ENCODE results near the gene COL13A1. TPM values are rescaled to one million over a fixed set of nuclear protein-coding genes. Genes with fewer than 3 reads are reported as not detected.

The COL13A1 gene
- total RNA-seq, 1 donor from 2014 or later = 0.86 TPM

DNA sequence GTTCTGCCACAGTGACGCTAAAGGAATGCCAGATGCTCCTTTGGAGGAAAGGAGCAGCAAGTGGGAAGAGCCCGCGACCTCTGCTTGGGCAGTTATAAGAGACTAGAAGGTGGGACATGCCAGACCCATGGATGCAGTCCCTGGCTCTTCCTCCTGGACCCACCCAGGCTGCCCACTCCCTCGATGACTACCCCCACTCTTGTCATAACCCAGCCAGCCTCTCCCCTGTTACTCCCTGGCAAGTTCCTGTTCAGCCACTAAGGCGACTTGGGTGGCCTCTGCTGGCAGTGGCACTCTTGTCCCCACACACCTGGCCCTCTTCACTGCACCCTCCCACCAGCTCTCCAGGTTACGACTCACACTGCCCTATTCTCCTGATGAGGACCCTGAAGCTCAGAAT lies 33.5 kb downstream of the COL13A1 start:
- Histone ChIP-seq H3K79me2 (ENCODE audit: insufficient read depth, low read length) (no peaks in the 10 kb centered on the region), H2AFZ (ENCODE audit: low read depth, low read length) (no peak overlapping the region), H3K27me3 (ENCODE audit: insufficient read depth, low read length) (no peaks in the 10 kb centered on the region), H3K4me1 (ENCODE audit: insufficient read depth, low read length) (peaks cover 26% of the 10 kb centered on the region), H3K4me2 (ENCODE audit: low read length) (no peak overlapping the region), H3K9ac (ENCODE audit: low read length) (no peak overlapping the region), H3K4me3 (ENCODE audit: insufficient read depth, low read depth, low read length) (no peak overlapping the region), H3K36me3 (ENCODE audit: insufficient read depth, low read length) (no peaks in the 10 kb centered on the region), H3K27ac (ENCODE audit: low read depth, low read length) (no peak overlapping the region), H4K20me1 (ENCODE audit: insufficient read depth, low read length) (peaks cover 20% of the 10 kb centered on the region), H3K9me3 (ENCODE audit: insufficient read depth, low read depth, low read length) (no peaks in the 10 kb centered on the region)
- H3K27me3 Mint-ChIP-seq (ENCODE audit: low read depth, unreplicated experiment) = peaks cover 43% of the 10 kb centered on the region
- no peaks in the 10 kb centered on the region for H3K9me3 Mint-ChIP-seq (ENCODE audit: unreplicated experiment)
- no peak for DNase-seq (ENCODE audit: low read depth)
- H3K4me1 Mint-ChIP-seq (ENCODE audit: low read depth, unreplicated experiment) = peaks cover 25% of the 10 kb centered on the region
- H3K36me3 Mint-ChIP-seq (ENCODE audit: low read depth, unreplicated experiment) = no peaks in the 10 kb centered on the region
- TF ChIP-seq EZH2 (IDR thresholded peaks at IDR 0.05; ENCODE audit: insufficient read depth, low read length) (no peak), CTCF (IDR thresholded peaks at IDR 0.05; ENCODE audit: insufficient read depth, low read depth, low read length) (no peak)
- FAIRE-seq = no peak
- H3K4me3 Mint-ChIP-seq (ENCODE audit: unreplicated experiment) = no peak overlapping the region
- no peak overlapping the region for H3K27ac Mint-ChIP-seq (ENCODE audit: unreplicated experiment)

- no peak overlapping the region for H3K4me2 ChIP-seq (ENCODE audit: low read length)
- no peaks in the 10 kb centered on the region for H3K9me3 ChIP-seq (ENCODE audit: insufficient read depth, low read depth, low read length)
- no peak overlapping the region for H2AFZ ChIP-seq (ENCODE audit: low read depth, low read length)
- H3K4me3 ChIP-seq (ENCODE audit: insufficient read depth, low read depth, low read length) = no peak overlapping the region
- no peak for TF ChIP-seq EZH2 (IDR thresholded peaks at IDR 0.05; ENCODE audit: insufficient read depth, low read length)
- no peak for TF ChIP-seq CTCF (IDR thresholded peaks at IDR 0.05; ENCODE audit: insufficient read depth, low read depth, low read length)
- Mint-ChIP-seq H3K4me1 (ENCODE audit: low read depth, unreplicated experiment) (peaks cover 25% of the 10 kb centered on the region), H3K4me3 (ENCODE audit: unreplicated experiment) (no peak overlapping the region), H3K36me3 (ENCODE audit: low read depth, unreplicated experiment) (no peaks in the 10 kb centered on the region), H3K27ac (ENCODE audit: unreplicated experiment) (no peak overlapping the region), H3K27me3 (ENCODE audit: low read depth, unreplicated experiment) (peaks cover 42% of the 10 kb centered on the region), H3K9me3 (ENCODE audit: unreplicated experiment) (no peaks in the 10 kb centered on the region)
- no peaks in the 10 kb centered on the region for H3K36me3 ChIP-seq (ENCODE audit: insufficient read depth, low read length)
- H3K4me1 ChIP-seq (ENCODE audit: insufficient read depth, low read length) = peaks cover 25% of the 10 kb centered on the region
- no peaks in the 10 kb centered on the region for H3K79me2 ChIP-seq (ENCODE audit: insufficient read depth, low read length)
- no peak overlapping the region for H3K9ac ChIP-seq (ENCODE audit: low read length)
- no peak for FAIRE-seq
- no peaks in the 10 kb centered on the region for H3K27me3 ChIP-seq (ENCODE audit: insufficient read depth, low read length)
- peaks cover 20% of the 10 kb centered on the region for H4K20me1 ChIP-seq (ENCODE audit: insufficient read depth, low read length)
- no peak overlapping the region for H3K27ac ChIP-seq (ENCODE audit: low read depth, low read length)
- no peak for DNase-seq (ENCODE audit: low read depth)
These were observed 34.4 kb downstream of the COL13A1 start for GRCh38 chr10:69835875-69836730.

- Histone ChIP-seq H3K4me3 (ENCODE audit: insufficient read depth, low read depth, low read length) (no peak overlapping the region), H3K9me3 (ENCODE audit: insufficient read depth, low read depth, low read length) (no peaks in the 10 kb centered on the region), H3K27ac (ENCODE audit: low read depth, low read length) (no peak overlapping the region), H3K36me3 (ENCODE audit: insufficient read depth, low read length) (no peaks in the 10 kb centered on the region), H2AFZ (ENCODE audit: low read depth, low read length) (no peak overlapping the region), H3K4me1 (ENCODE audit: insufficient read depth, low read length) (peaks cover 26% of the 10 kb centered on the region), H4K20me1 (ENCODE audit: insufficient read depth, low read length) (peaks cover 15% of the 10 kb centered on the region), H3K79me2 (ENCODE audit: insufficient read depth, low read length) (no peaks in the 10 kb centered on the region), H3K27me3 (ENCODE audit: insufficient read depth, low read length) (no peaks in the 10 kb centered on the region), H3K9ac (ENCODE audit: low read length) (no peak overlapping the region), H3K4me2 (ENCODE audit: low read length) (no peak overlapping the region)
- DNase-seq (ENCODE audit: low read depth) (no peak), FAIRE-seq (no peak)
- TF ChIP-seq EZH2 (IDR thresholded peaks at IDR 0.05; ENCODE audit: insufficient read depth, low read length) (no peak), CTCF (IDR thresholded peaks at IDR 0.05; ENCODE audit: insufficient read depth, low read depth, low read length) (no peak)
- Mint-ChIP-seq H3K27me3 (ENCODE audit: low read depth, unreplicated experiment) (peaks cover 46% of the 10 kb centered on the region), H3K9me3 (ENCODE audit: unreplicated experiment) (no peaks in the 10 kb centered on the region), H3K4me1 (ENCODE audit: low read depth, unreplicated experiment) (peaks cover 20% of the 10 kb centered on the region), H3K4me3 (ENCODE audit: unreplicated experiment) (no peak overlapping the region), H3K27ac (ENCODE audit: unreplicated experiment) (no peak overlapping the region), H3K36me3 (ENCODE audit: low read depth, unreplicated experiment) (no peaks in the 10 kb centered on the region)
These were observed 35.0 kb downstream of the COL13A1 start for GRCh38 chr10:69836731-69837030.

Data from astrocyte (in vitro differentiated cells and primary cell).